ENCODE data around the gene UBC. TPM values are rescaled to one million over a fixed set of nuclear protein-coding genes. Genes with fewer than 3 reads are reported as not detected.

The UBC gene
- total RNA-seq, 1 donor from 2014 or later = 1,214 TPM

GRCh38 chr12:124961055-124961454 lies 46.6 kb upstream of the UBC start:
- no peaks in the 10 kb centered on the region for H3K27me3 Mint-ChIP-seq (ENCODE audit: low read depth, unreplicated experiment)
- no peaks in the 10 kb centered on the region for H3K27me3 ChIP-seq (ENCODE audit: insufficient read depth, low read length)
- H3K4me1 Mint-ChIP-seq (ENCODE audit: low read depth, unreplicated experiment) = no peaks in the 10 kb centered on the region
- H3K4me3 ChIP-seq (ENCODE audit: insufficient read depth, low read depth, low read length) = no peak overlapping the region
- peaks cover 2% of the 10 kb centered on the region for H3K9me3 Mint-ChIP-seq (ENCODE audit: unreplicated experiment)
- peaks cover 13% of the 10 kb centered on the region for H3K36me3 Mint-ChIP-seq (ENCODE audit: low read depth, unreplicated experiment)
- DNase-seq (ENCODE audit: low read depth) = no peak
- H3K79me2 ChIP-seq (ENCODE audit: insufficient read depth, low read length) = no peaks in the 10 kb centered on the region
- no peak overlapping the region for H3K27ac ChIP-seq (ENCODE audit: low read depth, low read length)
- TF ChIP-seq EZH2 (IDR thresholded peaks at IDR 0.05; ENCODE audit: insufficient read depth, low read length) (no peak), CTCF (IDR thresholded peaks at IDR 0.05; ENCODE audit: insufficient read depth, low read depth, low read length) (no peak)
- no peak overlapping the region for H3K9ac ChIP-seq (ENCODE audit: low read length)
- no peaks in the 10 kb centered on the region for H3K9me3 ChIP-seq (ENCODE audit: insufficient read depth, low read depth, low read length)
- H3K4me3 Mint-ChIP-seq (ENCODE audit: unreplicated experiment) = no peak overlapping the region
- H4K20me1 ChIP-seq (ENCODE audit: insufficient read depth, low read length) = peaks cover 4% of the 10 kb centered on the region
- no peak overlapping the region for H3K4me2 ChIP-seq (ENCODE audit: low read length)
- no peak overlapping the region for H2AFZ ChIP-seq (ENCODE audit: low read depth, low read length)
- no peak overlapping the region for H3K27ac Mint-ChIP-seq (ENCODE audit: unreplicated experiment)
- no peak for FAIRE-seq
- H3K36me3 ChIP-seq (ENCODE audit: insufficient read depth, low read length) = peaks cover 27% of the 10 kb centered on the region
- H3K4me1 ChIP-seq (ENCODE audit: insufficient read depth, low read length) = no peaks in the 10 kb centered on the region

- Histone ChIP-seq H3K9ac (ENCODE audit: low read length) (no peak overlapping the region), H3K9me3 (ENCODE audit: insufficient read depth, low read depth, low read length) (no peaks in the 10 kb centered on the region), H3K4me2 (ENCODE audit: low read length) (no peak overlapping the region), H3K4me3 (ENCODE audit: insufficient read depth, low read depth, low read length) (no peak overlapping the region), H3K27ac (ENCODE audit: low read depth, low read length) (no peak overlapping the region), H3K4me1 (ENCODE audit: insufficient read depth, low read length) (no peaks in the 10 kb centered on the region), H2AFZ (ENCODE audit: low read depth, low read length) (no peak overlapping the region), H3K27me3 (ENCODE audit: insufficient read depth, low read length) (no peaks in the 10 kb centered on the region), H3K36me3 (ENCODE audit: insufficient read depth, low read length) (peaks cover 11% of the 10 kb centered on the region), H3K79me2 (ENCODE audit: insufficient read depth, low read length) (no peaks in the 10 kb centered on the region), H4K20me1 (ENCODE audit: insufficient read depth, low read length) (no peaks in the 10 kb centered on the region)
- TF ChIP-seq CTCF (IDR thresholded peaks at IDR 0.05; ENCODE audit: insufficient read depth, low read depth, low read length) (no peak), EZH2 (IDR thresholded peaks at IDR 0.05; ENCODE audit: insufficient read depth, low read length) (no peak)
- H3K4me1 Mint-ChIP-seq (ENCODE audit: low read depth, unreplicated experiment) = no peaks in the 10 kb centered on the region
- no peaks in the 10 kb centered on the region for H3K9me3 Mint-ChIP-seq (ENCODE audit: unreplicated experiment)
- no peak overlapping the region for H3K4me3 Mint-ChIP-seq (ENCODE audit: unreplicated experiment)
- no peaks in the 10 kb centered on the region for H3K27me3 Mint-ChIP-seq (ENCODE audit: low read depth, unreplicated experiment)
- no peak for FAIRE-seq
- H3K36me3 Mint-ChIP-seq (ENCODE audit: low read depth, unreplicated experiment) = peaks cover 14% of the 10 kb centered on the region
- H3K27ac Mint-ChIP-seq (ENCODE audit: unreplicated experiment) = no peak overlapping the region
- DNase-seq (ENCODE audit: low read depth) = no peak
Measured at GRCh38 chr12:124956571-124956970, 42.1 kb upstream of the UBC start.

- no peaks in the 10 kb centered on the region for H3K27me3 Mint-ChIP-seq (ENCODE audit: low read depth, unreplicated experiment)
- Histone ChIP-seq H3K27me3 (ENCODE audit: insufficient read depth, low read length) (no peaks in the 10 kb centered on the region), H3K79me2 (ENCODE audit: insufficient read depth, low read length) (no peaks in the 10 kb centered on the region), H3K4me1 (ENCODE audit: insufficient read depth, low read length) (no peaks in the 10 kb centered on the region), H3K36me3 (ENCODE audit: insufficient read depth, low read length) (peaks cover 11% of the 10 kb centered on the region), H4K20me1 (ENCODE audit: insufficient read depth, low read length) (no peaks in the 10 kb centered on the region), H3K4me3 (ENCODE audit: insufficient read depth, low read depth, low read length) (no peak overlapping the region), H2AFZ (ENCODE audit: low read depth, low read length) (no peak overlapping the region), H3K9ac (ENCODE audit: low read length) (no peak overlapping the region), H3K4me2 (ENCODE audit: low read length) (no peak overlapping the region), H3K9me3 (ENCODE audit: insufficient read depth, low read depth, low read length) (no peaks in the 10 kb centered on the region), H3K27ac (ENCODE audit: low read depth, low read length) (no peak overlapping the region)
- no peak overlapping the region for H3K27ac Mint-ChIP-seq (ENCODE audit: unreplicated experiment)
- no peak for TF ChIP-seq CTCF (IDR thresholded peaks at IDR 0.05; ENCODE audit: insufficient read depth, low read depth, low read length)
- no peak for TF ChIP-seq EZH2 (IDR thresholded peaks at IDR 0.05; ENCODE audit: insufficient read depth, low read length)
- DNase-seq (ENCODE audit: low read depth) (no peak), FAIRE-seq (no peak)
- H3K4me1 Mint-ChIP-seq (ENCODE audit: low read depth, unreplicated experiment) = no peaks in the 10 kb centered on the region
- no peak overlapping the region for H3K4me3 Mint-ChIP-seq (ENCODE audit: unreplicated experiment)
- no peaks in the 10 kb centered on the region for H3K9me3 Mint-ChIP-seq (ENCODE audit: unreplicated experiment)
- H3K36me3 Mint-ChIP-seq (ENCODE audit: low read depth, unreplicated experiment) = peaks cover 18% of the 10 kb centered on the region
Measured at GRCh38 chr12:124954771-124955170, 40.3 kb upstream of the UBC start.
